K562 (cell line): ENCODE measurements around the gene CDCA4. TPM values are rescaled to one million over a fixed set of nuclear protein-coding genes. Genes with fewer than 3 reads are reported as not detected.

ENCODE experiments used
- ATAC-seq: fragments of 200-7000 bp; cut with Tn5 transposase; 3 replicates; pipeline ENCODE4 v1.9.1; 2020; ENCODE audit warnings: moderate library complexity
- BruUV-seq: library from RNA; stranded (reverse); fragments of 400-500 nt; replicated peaks from 2 replicates; lab custom pipeline; 2021; lab: Mats Ljungman, UMichigan
- CTCF ChIA-PET: fragments of 300-600 bp; formaldehyde crosslinking; extraction: SDS; loops from one replicate; lab custom pipeline; 2021; ENCODE audit warnings: low intra/inter-chr PET ratio; lab: Yijun Ruan, JAX
- POLR2A ChIA-PET: fragments of 300-600, 350-650 bp; sonication (Branson Sonifier 250); formaldehyde crosslinking; extraction: SDS; loops from one replicate; lab custom pipeline; 2021; ENCODE audit warnings: antibody characterized with exemption, inconsistent platforms; lab: Yijun Ruan, JAX
- DNase-seq, 4 experiments: peaks; one replicate each; pipeline versions ENCODE4 v3.0.0 to v3.0.0-alpha.2; 2011 to 2018; ENCODE audit warnings: low spot score in 3 of 4, mixed read lengths in 3 of 4; ENCODE audit errors: extremely low read depth in 1 of 4
- FAIRE-seq: peaks from 2 replicates; lab custom pipeline; 2011; peaks lifted over from hg19 to GRCh38; lab: Jason Lieb, UNC
- H2AFZ ChIP-seq: 2 replicates; pipeline ENCODE4 v1.6.0; 2011; ENCODE audit warnings: low read depth, low read length, control low read depth, inconsistent platforms
- H3K27ac ChIP-seq: fragments of 200-600 bp; 3 replicates; pipeline ENCODE4 v1.8.0; 2011; ENCODE audit warnings: low read depth, mild to moderate bottlenecking, control low read depth, inconsistent platforms, low read length, moderate library complexity, mixed read lengths; ENCODE audit errors: extremely low read depth
- H3K27me3 ChIP-seq, 2 experiments: fragments of 300-600 bp in 1 of 2; 2 replicates in 1 of 2; 3 replicates in 1 of 2; pipeline versions ENCODE4 v1.6.0 to v1.8.0; 2011; ENCODE audit warnings: inconsistent platforms in 2 of 2, low read length in 2 of 2, mild to moderate bottlenecking in 1 of 2, mixed read lengths in 1 of 2, moderate library complexity in 1 of 2; ENCODE audit not compliant: control insufficient read depth in 2 of 2, insufficient read depth in 2 of 2
- H3K36me3 ChIP-seq: fragments of 300-600 bp; 3 replicates; pipeline ENCODE4 v1.8.0; 2011; ENCODE audit warnings: mild to moderate bottlenecking, low read length, inconsistent platforms; ENCODE audit not compliant: control insufficient read depth, insufficient read depth
- H3K4me1 ChIP-seq, 2 experiments: fragments of 200-600 bp in 1 of 2; replicated peaks in 1 of 2; 2 replicates in 1 of 2; 3 replicates in 1 of 2; pipeline versions ENCODE4 v1.5.1 to v1.8.0; 2011; ENCODE audit warnings: inconsistent platforms in 2 of 2, low read length in 2 of 2, mild to moderate bottlenecking in 1 of 2, mixed read lengths in 1 of 2, moderate library complexity in 1 of 2; ENCODE audit not compliant: control insufficient read depth in 2 of 2, insufficient read depth in 2 of 2
- H3K4me2 ChIP-seq: 2 replicates; pipeline ENCODE4 v1.6.1; 2011; ENCODE audit warnings: low read length, control low read depth, inconsistent platforms, mixed read lengths; ENCODE audit not compliant: insufficient read depth
- H3K4me3 ChIP-seq: fragments of 200-600 bp; sonication (generic), shearing (Covaris generic); 2 replicates; pipeline ENCODE4 v1.5.1; 2016; ENCODE audit warnings: control low read depth, inconsistent platforms
- H3K79me2 ChIP-seq: fragments of 200-600 bp; 3 replicates; pipeline ENCODE4 v1.8.0; 2011; ENCODE audit warnings: low read length, inconsistent platforms; ENCODE audit not compliant: control insufficient read depth, insufficient read depth
- H3K9ac ChIP-seq, 2 experiments: 2 replicates each; pipeline versions ENCODE4 v1.6.0 to v1.6.1; 2011; ENCODE audit warnings: low read depth in 2 of 2, low read length in 2 of 2, control low read depth in 1 of 2, inconsistent platforms in 1 of 2, mild to moderate bottlenecking in 1 of 2, mixed read lengths in 1 of 2; ENCODE audit not compliant: insufficient read depth in 1 of 2
- H3K9me1 ChIP-seq: one replicate; pipeline ENCODE4 v1.6.0; 2011; ENCODE audit warnings: inconsistent platforms, mild to moderate bottlenecking, low read length, moderate library complexity; ENCODE audit not compliant: control insufficient read depth, insufficient read depth
- H3K9me3 ChIP-seq: replicated peaks from 2 replicates; pipeline ENCODE4 v1.5.1; 2011; ENCODE audit warnings: low read depth, low read length, inconsistent platforms; ENCODE audit not compliant: control insufficient read depth, insufficient read depth
- H4K20me1 ChIP-seq: replicated peaks from 2 replicates; pipeline ENCODE4 v1.6.1; 2011; ENCODE audit warnings: low read length, inconsistent platforms, mixed read lengths; ENCODE audit not compliant: control insufficient read depth, insufficient read depth
- FOXK1 ChIP-seq: sonication (generic); formaldehyde crosslinking; IDR thresholded peaks from 2 replicates; pipeline ENCODE4 v1.8.0; 2022; ENCODE audit warnings: missing genetic modification reagents, mild to moderate bottlenecking, borderline replicate concordance
- ZNF347 ChIP-seq: fragments of 450-650 bp; formaldehyde crosslinking; IDR thresholded peaks from 2 replicates; pipeline ENCODE4 v1.4.0; 2020; ENCODE audit warnings: low read depth, mild to moderate bottlenecking, moderate library complexity
- ZNF830 ChIP-seq: fragments of 250-450 bp; sonication (Bioruptor Pico); IDR thresholded peaks from 2 replicates; pipeline ENCODE4 v1.5.0; 2021; ENCODE audit warnings: mild to moderate bottlenecking
- WGBS: fragments of 100-300 bp; shearing (Covaris generic); methylation state at CpG from one replicate; pipeline ENCODE4 v1.1.6; 2016; ENCODE audit warnings: low coverage, mixed read lengths; ENCODE audit not compliant: insufficient coverage; ENCODE audit errors: missing lambda C conversion rate; 5-methylcytosine and 5-hydroxymethylcytosine counted together
- in situ Hi-C: fragments of 300-500 bp; cut with MboI; formaldehyde crosslinking; loops from 4 replicates; pipeline ENCODE4 v1.15.0; 2018; ENCODE audit warnings: inconsistent platforms, mixed read lengths
- intact Hi-C: fragments of 100-400 bp; cut with micrococcal nuclease; formaldehyde crosslinking; loops from 2 replicates; pipeline ENCODE4 v1.14.2; 2022
- polyA plus RNA-seq, 8 experiments: library from polyadenylated mRNA; depleted of rRNA in 4 of 8; stranded (reverse) in 5 of 8; unstranded in 3 of 8; fragments of >200 nt; fragmentation: Nextera tagmentation in 2 of 8; fragmentation: Illumina TruSeq in 1 of 8; extraction: Ambion mirVana in 2 of 8; extraction: Trizol in 1 of 8; gene quantifications; 2 replicates each; pipeline versions ENCODE4 v1.2.1 to v1.2.3, GENCODE V29; 2011 to 2014; ENCODE audit warnings: inconsistent platforms in 1 of 8, missing spikeins in 1 of 8
- total RNA-seq, 7 experiments: library from RNA; depleted of rRNA in 6 of 7; stranded (reverse); fragments of >200 nt in 6 of 7; fragmentation: Illumina TruSeq in 2 of 7; extraction: Trizol in 2 of 7; gene quantifications; 2 replicates each; pipeline versions ENCODE4 v1.2.1 to v1.2.3, GENCODE V29; 2011 to 2021; ENCODE audit warnings: low replicate concordance in 1 of 7
- TF ChIP-seq, protein P1 (sequence below): fragments of 250-450 bp; sonication (Bioruptor Pico); IDR thresholded peaks from 2 replicates; pipeline ENCODE4 v1.4.0; 2020; ENCODE audit warnings: mild to moderate bottlenecking

The CDCA4 gene
- total and polyA plus RNA-seq, 9 of the 15 experiments (the other 6 are each of a cell fraction or from before 2014, with no cell fraction given), result 6.6 to 44.2 (median 23.0) TPM

- Histone ChIP-seq H3K9me3 (no peaks in the 10 kb centered on the region), H3K4me2 (no peak overlapping the region), H3K4me3 (no peak overlapping the region), H3K36me3 (no peaks in the 10 kb centered on the region), H3K27ac (no peak overlapping the region), H2AFZ (no peak overlapping the region), H4K20me1 (no peaks in the 10 kb centered on the region; the same call in 1 of the 2 replicates), H3K79me2 (no peaks in the 10 kb centered on the region), H3K9me1 (no peaks in the 10 kb centered on the region), H3K4me1 (peaks cover 0 to 39% of the 10 kb centered on the region in 2 experiments; a peak in 3 of 5 replicates), H3K9ac (no peak overlapping the region), H3K27me3 (peaks cover 3 to 19% of the 10 kb centered on the region in 2 experiments; a peak in 3 of 5 replicates)
- ChIA-PET POLR2A (no interaction called here), CTCF (no interaction called here)
- in situ Hi-C loops, result no loop called here
- FAIRE-seq (no peak), DNase-seq (no peak), ATAC-seq (no peak)
- no TSS peak for BruUV-seq
- 32% methylated on average over 8 of the region's 16 CpGs for WGBS
- intact Hi-C loops, result no loop called here
- TF ChIP-seq FOXK1 (CRISPR knock-in tag) (no peak), ZNF347 (no peak), ZNF830 (CRISPR knock-in tag) (no peak)
- TF ChIP-seq, protein P1, sequence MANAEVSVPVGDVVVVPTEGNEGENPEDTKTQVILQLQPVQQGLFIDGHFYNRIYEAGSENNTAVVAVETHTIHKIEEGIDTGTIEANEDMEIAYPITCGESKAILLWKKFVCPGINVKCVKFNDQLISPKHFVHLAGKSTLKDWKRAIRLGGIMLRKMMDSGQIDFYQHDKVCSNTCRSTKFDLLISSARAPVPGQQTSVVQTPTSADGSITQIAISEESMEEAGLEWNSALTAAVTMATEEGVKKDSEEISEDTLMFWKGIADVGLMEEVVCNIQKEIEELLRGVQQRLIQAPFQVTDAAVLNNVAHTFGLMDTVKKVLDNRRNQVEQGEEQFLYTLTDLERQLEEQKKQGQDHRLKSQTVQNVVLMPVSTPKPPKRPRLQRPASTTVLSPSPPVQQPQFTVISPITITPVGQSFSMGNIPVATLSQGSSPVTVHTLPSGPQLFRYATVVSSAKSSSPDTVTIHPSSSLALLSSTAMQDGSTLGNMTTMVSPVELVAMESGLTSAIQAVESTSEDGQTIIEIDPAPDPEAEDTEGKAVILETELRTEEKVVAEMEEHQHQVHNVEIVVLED (CRISPR knock-in tag), result no peak
Measured at GRCh38 chr14:105059925-105060565, 39.2 kb upstream of the CDCA4 start.
